Stimulated activated CD8-positive, alpha-beta memory T cell treated with anti-CD3 and anti-CD28 coated beads, Interleukin-4, amount 100 ng/mL, for 4 hours (primary cell): ENCODE data around the gene PPP1R2.
"Not testable (repeated sequence)": the region's sequence is repeated elsewhere in the genome, so short reads cannot be mapped to it uniquely, and the experiment has no call there.

Experiments used
- DNase-seq, 2 donors: peaks; one replicate each; pipeline ENCODE4 v3.0.0-alpha.2; 2020; ENCODE audit warnings: low read depth in 2 of 2, low spot score in 1 of 2

The PPP1R2 gene

DNA sequence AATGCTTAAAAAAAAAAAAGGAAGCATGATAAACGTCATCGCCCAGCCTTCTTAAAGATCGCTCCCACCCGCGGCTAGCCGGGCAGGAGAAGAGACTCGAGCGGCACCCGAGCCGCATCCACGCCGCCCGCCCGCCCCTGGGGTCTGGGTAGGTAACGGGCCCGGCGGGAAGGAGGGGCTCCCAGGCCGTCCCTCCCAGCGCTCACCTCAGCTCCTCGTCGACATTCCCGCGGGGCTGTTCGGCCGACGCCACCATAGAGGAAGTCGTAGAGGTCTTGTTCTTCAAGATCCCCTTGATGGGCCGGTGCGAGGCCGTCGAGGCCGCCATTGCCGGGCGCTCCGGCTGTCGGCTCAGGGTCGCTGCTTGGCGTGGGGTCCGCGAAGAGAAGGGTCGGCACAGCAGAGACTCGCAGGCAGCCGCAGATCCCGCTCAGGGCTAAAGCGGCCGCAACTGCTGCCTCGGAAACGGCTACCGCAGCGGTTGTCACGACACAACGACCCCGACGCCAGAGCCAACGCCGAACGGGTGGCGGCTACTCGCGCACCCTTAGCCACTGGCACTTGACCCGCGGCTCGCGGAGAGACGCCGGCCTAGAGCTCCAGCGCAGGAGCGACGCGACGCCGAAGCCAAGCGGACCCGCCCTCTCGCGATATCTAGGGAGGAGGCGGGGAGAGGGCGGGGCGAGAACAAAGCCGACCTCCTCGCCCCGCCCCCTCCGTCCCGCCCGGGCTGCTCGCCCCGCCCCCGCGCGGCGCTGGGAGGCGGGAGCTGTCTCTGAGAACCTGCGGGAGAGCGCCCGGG lies at the start of gene PPP1R2:
PPP1R2 (minus strand) TSS at position 628 of the 802 bp plus-strand sequence; CDS start at position 328, 300 bp downstream.
- DNase-seq: peak; percentile 77 to 81

DNA sequence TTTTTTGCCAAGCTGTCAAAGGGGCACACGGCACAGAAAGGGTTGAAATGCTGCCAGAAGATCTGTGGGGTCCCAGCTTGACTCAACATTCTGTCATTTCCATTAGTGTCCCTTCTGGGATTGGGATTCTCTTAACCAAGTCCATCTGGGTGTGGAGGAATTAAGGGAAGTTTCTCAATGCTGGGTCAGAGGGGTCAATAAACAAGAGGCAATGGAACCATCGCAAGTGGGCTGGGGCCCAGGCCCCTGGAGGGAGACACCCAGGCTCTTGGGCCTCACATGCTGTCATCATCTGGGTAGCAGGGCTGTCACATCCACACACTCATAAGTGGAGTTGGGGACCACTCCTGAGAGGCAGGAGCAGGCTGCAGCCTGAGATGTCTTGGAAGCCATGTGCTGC lies 48.7 kb upstream of the PPP1R2 start:
- no peak for DNase-seq

DNA sequence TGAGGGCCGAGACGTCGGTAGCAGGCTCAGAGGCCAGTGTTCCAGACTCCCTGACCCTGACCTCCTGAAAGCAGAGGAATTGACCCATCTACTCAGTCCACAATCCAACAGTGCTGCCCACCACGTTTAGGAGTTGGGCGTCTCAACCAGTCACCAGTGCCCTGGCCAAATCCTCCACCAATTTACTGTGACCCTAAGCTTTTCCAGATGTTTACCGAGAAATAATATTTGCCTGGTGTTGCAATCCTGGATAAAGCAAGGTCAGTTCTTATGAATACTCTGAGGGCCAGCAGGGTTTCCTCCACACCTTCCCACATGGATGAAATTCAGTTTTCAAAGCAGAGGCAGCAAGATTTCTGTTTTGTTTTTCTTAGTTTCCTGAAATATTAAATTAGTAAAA lies 48.1 kb upstream of the PPP1R2 start:
- no peak for DNase-seq

DNA sequence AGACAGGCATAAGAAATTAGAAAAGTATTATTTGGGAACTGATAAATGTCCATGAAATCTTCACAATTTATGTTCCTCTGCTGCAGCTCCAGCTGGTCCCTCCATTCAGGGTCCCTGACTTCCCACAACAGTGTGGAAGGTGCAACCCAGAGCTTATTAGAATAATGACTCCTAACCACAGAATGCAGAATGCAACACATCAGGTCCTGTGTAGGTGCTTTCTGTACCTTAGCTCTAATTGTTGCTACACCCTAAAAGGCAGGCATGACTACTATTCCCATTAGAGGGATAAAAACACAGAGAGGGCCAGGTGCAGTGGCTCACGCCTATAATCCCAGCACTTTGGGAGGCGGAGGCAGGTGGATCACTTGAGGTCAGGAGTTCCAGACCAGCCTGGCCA lies 47.3 kb upstream of the PPP1R2 start:
- not testable (repeated sequence) for DNase-seq

DNA sequence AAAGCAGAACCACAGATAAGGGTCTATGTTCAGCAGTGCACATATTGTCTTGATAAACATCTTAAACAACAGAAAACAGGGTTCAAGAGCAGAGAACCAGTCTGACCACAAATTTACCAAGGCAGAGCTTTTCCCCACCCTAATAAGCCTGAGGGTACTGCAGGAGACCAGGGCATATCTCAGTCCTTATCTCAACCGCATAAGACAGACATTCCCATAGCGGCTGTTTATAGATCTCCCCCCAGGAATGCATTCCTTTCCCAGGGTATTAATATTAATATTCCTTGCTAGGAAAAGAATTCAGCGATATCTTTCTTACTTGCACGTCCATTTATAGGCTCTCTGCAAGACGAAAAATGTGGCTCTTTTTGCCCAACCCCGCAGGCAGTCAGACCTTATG lies 46.7 kb upstream of the PPP1R2 start:
- not testable (repeated sequence) for DNase-seq

DNA sequence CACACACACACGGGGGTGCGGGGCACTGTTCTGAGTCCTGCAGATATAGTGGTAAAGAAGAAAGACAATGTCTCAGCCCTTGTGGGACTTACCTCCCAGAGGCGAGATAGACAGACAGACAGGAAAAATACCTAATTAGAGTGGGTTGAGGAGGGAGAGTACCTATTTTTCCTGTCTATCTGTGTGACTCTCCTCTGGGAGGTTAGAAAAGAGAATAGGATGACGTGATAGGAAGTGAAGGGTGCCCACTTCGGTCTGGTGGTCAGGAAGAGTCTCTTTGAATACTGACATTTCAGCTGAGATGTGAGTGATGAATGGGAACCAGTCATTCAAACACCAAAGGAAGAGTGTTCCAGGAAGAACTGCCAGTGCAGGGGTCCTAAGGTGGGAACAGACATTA lies 44.7 kb upstream of the PPP1R2 start:
- no peak for DNase-seq

DNA sequence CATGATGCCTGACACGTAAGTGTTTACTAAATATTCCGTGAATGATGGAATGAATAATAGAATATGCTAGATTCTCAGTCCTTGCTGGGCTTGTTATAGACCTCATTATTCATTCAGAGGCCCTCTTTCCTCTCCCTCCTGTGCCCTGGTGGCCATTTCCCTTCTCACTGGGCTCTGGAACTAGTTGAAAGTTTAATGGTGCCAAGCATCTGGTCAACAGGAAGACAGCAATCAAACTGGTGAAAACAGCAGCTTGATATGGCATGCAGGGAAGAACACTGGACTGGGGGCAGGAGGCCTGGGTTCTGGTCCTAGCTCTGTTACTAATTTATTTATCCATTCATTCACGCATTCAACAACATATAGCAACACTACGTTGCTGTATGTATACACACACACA lies 44.3 kb upstream of the PPP1R2 start:
- no peak for DNase-seq

DNA sequence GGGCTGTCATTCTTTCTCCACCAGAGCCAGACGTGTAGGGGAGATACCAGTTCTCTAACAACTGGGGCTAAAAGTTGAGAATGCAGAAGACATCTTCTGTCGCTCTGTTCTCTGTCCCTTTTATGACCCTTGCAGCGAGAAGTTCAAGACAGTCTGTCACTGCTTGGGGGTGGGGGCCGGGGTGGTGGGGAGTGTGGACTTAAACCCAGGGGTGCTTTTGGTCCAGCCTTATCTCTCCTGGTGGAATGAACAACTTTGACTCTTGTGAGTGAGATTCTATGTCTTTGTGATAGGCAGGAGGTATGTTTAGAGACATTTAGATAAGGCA lies 41.4 kb upstream of the PPP1R2 start:
- no peak for DNase-seq

DNA sequence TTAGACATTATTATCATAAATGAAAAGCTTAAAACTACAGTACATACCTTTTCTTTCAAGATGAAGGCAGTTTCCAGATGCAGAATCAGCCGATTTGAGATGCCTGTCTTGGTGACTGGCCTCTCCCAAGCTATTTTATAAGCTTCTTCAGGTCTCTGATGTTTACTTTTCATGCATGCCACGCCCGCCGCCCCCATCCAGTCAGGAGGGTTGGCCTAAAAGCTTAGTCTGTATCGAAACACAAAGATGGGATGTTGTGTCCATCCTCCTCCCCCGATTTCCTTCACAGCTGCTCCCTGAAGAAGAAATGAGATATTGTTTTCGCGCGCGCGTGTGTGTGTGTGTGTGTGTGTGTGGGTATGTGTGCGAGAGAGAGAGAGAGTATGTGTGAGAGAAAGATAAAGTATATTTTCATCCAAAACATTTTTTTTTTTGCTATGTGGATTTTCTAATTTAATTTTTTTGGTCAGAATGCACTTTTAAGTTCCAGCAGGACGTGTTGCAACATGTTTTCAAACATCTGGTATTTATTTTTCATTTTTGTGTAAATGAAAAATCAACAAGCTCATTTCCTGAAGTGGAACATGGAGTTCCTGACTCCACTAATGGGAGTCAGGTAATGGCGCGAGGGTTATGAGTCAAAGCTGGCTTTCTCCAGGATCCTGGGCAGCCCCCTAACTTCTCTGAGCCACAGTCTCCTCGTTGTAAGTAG lies 40.9 kb upstream of the PPP1R2 start, which contains the start of gene APOD:
APOD (minus strand) TSS at position 110 of the 712 bp plus-strand sequence. CDS start 4,479 bp downstream, outside the sequence.
- no peak for DNase-seq

DNA sequence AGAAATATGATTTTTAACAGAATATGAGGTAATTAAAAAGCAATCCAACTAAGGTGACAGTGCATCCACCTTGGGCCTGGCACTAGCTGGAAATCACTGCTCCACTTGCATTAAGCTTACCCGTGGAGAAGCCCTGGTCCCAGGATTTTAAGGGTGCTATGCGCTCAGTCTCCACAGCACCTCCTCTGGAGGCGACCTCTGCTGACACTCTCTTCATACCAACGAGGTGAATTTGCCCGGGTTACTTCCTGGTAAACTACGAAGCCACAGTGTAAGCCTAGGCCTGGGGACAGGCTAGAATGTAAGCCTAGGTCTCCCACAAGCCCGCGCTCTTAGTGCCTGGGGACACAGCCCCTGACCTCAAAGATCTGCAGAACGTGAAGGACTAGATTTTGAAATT lies 39.8 kb upstream of the PPP1R2 start:
- DNase-seq: no peak

DNA sequence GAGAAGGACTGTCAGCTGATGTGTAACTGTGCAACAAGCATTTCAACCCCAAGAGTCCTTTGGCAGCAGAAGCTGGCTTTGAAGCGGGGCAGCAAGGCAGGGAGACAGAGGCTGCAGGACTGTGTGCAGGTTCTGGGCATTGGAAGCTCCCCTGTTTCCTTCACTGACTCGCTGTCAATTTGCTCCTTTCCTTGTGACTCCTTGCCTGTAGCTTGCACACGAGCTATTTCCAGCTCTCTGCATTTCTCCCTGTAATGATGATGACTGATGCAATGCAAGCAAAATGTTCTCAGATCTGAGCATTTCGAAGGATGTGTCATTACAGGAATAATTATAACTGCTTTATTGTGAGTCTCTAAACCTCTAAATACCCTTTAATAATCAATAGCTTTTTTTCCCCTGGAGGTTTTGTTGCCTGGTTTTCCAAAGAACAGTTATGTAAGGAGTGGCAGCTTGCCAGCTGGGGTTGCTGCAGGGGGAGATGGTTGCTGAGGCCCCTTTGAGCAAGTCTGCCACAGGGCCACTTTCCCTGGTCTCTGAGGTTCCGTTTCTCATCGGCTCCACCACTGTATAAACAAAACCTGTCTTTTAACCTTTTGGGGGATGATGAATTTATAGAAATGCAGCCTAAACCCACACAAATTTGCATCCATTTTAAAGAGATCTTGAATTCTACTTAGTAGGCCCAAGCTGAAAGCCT lies 37.8 kb upstream of the PPP1R2 start:
- DNase-seq: no peak

DNA sequence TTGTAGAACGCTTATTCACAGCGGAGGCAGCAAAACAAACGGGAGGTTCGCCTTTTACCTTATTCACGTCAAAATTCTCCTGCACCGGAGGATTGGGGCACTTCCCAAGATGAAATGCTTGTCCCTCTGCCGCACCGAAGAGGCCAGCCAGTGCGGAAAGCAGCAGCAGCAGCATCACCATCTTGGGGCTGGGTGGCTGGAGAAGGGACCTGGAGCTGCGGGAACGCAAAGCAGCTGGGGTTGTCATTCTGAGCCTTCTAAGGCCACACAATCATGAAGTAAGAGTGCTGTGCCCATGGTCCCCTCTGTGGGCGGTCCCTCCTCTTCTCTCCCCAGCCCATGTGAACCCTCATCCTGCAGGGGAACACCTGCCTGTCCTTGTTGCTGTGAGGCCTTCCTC lies 36.2 kb upstream of the PPP1R2 start:
- no peak for DNase-seq

DNA sequence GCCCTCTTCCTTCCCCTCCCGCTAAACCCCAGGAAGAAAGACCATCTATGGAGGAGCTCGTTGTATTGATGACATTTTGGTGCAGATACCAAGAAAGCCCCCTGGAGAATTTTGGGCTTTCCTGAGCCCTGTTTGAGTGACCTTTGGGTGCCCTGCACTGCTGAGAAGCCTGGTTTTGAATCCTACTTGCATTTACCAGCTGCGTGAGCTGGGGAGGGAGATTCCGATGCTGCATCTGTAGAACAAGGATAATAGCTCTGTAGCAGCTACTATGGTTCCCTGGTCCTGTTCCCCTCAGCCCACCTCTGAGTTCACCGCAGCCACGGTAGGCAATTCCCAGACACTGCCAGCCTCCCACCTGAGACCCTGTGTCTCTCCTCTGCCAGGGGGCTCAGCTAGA lies 35.4 kb upstream of the PPP1R2 start:
- no peak for DNase-seq

DNA sequence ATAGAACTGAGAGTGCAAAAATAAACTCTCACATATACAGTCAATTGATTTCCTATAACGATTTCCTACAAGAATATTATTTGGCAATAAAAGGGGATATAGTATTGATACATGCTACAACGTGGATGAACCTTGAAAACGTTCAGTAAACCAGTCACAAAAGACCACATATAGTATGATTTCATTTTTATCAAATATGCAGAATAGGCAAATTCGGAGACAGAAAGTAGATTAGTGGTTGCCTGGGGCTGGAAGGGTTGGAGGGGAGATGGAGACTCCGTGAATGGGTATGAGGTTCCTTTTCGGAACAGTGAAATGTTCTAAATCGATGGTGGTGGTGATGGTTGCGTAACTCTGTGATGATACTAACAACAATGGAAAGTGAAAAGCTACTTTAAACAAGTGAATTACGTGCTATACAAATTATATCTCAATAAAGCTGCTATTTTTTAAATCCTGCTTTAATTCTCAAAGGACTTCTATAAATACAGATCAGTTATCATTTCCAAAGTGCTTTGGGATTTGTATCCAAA lies 34.6 kb upstream of the PPP1R2 start:
- DNase-seq: no peak

DNA sequence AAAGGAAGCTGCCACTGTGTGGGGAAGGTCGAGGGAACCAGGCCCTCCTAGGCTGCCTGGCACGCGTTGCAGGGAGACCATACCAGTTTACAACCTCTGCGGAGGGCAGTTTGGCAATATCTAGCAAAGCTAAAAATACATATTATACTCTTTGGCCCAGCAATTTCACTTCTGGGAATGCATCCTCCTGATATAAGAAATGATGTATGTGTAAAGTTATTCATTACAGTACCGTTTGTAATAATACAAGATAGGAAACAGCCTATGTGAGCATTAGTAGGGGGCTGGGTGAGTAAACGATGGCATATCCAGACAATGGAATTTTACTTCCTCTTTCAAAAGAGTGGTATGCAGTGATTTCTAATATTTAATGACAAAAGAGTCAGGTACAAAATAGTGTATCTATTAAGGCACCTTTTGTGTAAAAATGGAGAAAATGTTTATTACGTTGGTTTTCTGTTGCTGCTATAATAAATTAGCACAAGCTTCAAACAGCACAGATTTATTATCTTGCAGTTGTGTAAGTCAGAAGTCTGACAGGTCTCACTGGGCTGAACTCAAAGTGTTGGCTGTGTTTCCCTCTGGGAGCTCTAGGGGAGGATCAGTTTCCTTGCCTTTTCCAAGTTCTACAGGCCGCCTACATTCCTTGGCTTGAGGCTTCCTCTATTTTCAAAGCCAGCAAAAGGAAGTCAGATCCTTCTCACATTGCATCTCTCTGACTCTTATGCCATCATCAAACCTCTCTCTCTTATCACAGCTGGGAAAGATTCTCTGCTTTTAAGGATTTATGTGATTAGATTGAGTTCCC lies 31.6 kb upstream of the PPP1R2 start:
- no peak for DNase-seq

DNA sequence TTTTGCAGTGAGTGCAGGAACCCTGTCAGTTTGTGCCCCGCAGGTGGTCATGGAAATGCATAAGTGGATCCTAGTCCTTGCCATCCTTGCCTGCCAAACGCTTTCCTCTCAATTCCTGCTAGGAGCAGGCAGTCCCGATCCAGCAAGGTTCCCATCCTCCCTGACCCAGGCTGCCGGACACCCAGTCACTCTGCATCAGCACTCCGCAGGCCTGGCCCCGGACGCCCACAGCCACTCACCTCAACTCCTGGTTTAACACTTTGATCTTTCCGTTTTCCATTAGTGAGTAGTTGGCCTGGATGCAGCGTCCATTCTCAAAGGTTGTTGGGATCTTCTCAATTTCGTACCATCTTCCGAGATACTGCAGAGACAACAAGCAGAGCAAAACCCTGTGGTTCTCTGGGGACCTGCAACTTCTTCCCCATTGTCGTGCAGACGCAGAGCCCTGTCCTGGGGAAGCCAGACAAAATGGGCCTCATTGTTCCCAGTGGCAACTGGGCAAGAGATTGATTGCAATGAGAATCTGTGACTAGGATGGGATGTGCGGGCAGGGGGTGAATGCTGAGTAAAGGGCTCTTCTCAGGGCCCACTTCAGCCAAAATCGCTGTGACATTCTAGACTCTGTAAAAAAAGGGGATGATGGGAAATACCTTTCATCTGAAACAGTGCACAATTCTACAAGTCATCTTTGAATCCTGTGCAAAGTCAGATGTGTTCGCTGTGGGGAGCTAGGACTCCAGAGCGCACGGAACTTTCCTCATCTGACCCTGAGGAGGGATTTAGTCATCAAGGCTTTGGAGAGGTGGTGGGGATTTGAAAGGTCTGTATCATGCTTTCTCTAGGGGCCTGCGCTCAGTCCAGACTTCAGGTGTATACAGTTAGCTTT lies 30.7 kb upstream of the PPP1R2 start:
- DNase-seq: no peak

DNA sequence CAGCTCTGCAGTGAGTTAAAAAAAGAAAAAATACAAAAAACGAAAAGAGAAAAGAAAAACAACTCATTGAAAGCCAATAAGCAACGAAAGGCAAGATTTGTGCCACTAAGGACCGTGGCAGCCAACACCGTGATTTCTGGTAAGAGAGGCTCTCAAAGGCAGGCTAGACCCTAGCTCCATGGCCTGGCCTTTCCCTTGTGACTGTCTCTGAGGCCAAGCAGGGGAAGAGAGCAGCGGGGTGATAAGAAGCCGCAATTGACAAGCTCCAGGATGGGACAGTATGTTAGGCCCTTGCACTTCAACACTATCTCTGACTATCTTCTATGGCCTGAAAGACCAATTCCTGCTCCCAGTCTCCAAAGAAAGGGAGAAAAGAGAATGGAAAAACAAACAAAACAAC lies 28.2 kb upstream of the PPP1R2 start:
- DNase-seq: no peak

DNA sequence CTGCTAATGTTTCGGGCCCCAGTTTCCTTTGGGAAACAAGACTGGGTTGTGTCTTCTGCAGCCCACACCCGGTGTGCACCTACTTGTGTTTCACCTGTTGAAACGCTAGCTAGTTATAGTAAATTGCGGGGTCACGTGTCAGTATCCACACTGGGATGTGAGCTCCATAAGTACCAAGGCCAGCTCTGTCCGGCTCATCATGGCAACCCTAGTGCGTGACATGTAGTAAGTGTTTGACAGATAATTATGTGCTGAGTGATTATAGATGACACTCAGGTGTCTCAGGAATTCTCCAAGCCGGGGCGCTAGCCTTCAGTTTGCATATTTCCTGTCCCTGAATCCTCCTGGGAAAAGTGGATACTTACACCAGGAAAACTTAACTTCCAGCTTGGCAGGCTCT lies 27.8 kb upstream of the PPP1R2 start:
- DNase-seq: no peak

DNA sequence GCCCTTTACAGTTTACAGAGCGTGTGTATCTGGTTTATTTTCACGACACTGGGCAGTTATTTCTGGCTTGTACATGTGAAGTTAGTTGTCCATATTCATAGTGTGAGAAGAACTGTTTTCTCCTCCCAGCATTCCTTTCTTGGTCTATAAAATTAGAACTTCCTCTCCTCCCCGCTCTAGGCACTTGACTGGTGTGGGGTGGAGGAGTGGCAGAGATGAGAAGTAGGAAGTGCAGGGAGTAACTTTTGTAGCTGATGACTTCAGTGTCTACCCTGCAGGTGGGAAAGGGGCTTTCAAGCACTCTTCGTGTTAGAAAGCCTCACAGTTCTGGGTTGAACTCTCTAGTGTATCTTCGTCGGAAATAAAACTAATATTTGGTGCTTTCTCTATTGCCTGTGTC lies 27.2 kb upstream of the PPP1R2 start:
- no peak for DNase-seq

DNA sequence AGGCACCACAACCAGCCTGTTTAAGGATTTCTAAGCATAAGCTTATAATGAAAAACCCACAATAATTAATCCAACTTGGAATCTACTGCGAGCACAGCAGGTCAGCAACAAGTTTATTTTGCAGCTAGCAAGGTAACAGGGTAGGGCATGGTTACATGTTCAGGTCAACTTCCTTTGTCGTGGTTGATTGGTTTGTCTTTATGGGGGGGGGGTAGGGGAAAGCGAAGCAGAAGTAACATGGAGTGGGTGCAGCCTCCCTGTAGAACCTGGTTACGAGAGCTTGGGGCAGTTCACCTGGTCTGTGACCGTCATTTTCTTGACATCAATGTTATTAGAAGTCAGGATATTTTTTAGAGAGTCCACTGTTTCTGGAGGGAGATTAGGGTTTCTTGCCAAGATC lies 25.5 kb upstream of the PPP1R2 start:
- no peak for DNase-seq
